AG10803 (cell line): Measurements from ENCODE around the gene VEZT.

Source experiments
- DNase-seq: peaks from one replicate; pipeline ENCODE4 v3.0.0; 2010; ENCODE audit warnings: low read depth
- H3K4me3 ChIP-seq: 2 replicates; pipeline ENCODE4 v1.5.1; 2011; ENCODE audit warnings: mild to moderate bottlenecking, low read length, control low read depth
- TF ChIP-seq, protein P1 (sequence below): conservative IDR thresholded peaks from 2 replicates; pipeline ENCODE4 v1.5.1; 2011; ENCODE audit warnings: mild to moderate bottlenecking, low read length, control low read depth, inconsistent platforms

VEZT gene

DNA sequence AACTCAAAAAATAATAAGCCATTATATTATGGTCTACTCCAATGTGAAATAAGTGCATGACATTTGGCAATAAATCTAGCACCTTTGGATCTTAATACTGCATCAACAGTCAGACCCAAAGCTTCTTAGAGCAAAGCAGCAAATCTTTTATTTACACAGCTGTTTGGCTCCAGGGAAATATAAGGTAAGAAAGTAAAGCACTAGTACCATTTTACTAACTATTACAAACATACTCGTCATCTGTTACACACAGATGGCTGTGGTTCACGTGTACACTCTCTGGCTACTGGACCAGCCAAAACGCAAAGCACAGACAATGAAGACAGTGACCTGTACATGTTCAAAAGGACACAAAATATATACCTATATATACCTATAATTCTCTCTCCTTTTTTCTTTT is 3.1 kb upstream of the VEZT start:
- TF ChIP-seq, protein P1, sequence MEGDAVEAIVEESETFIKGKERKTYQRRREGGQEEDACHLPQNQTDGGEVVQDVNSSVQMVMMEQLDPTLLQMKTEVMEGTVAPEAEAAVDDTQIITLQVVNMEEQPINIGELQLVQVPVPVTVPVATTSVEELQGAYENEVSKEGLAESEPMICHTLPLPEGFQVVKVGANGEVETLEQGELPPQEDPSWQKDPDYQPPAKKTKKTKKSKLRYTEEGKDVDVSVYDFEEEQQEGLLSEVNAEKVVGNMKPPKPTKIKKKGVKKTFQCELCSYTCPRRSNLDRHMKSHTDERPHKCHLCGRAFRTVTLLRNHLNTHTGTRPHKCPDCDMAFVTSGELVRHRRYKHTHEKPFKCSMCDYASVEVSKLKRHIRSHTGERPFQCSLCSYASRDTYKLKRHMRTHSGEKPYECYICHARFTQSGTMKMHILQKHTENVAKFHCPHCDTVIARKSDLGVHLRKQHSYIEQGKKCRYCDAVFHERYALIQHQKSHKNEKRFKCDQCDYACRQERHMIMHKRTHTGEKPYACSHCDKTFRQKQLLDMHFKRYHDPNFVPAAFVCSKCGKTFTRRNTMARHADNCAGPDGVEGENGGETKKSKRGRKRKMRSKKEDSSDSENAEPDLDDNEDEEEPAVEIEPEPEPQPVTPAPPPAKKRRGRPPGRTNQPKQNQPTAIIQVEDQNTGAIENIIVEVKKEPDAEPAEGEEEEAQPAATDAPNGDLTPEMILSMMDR, result no peak
- no peak for DNase-seq
- H3K4me3 ChIP-seq, result no peak overlapping the region

GRCh38 chr12:95215949-95216348 is 1.7 kb upstream of the VEZT start:
- TF ChIP-seq, protein P1, result no peak
- peak; percentile 24 for DNase-seq
- peak overlapping the region; percentile 78 for H3K4me3 ChIP-seq

- H3K4me3 ChIP-seq, result peak overlapping the region; percentile 78
- DNase-seq, result no peak
Observed at GRCh38 chr12:95216711-95217376, 763 bp upstream of the VEZT start.

DNA sequence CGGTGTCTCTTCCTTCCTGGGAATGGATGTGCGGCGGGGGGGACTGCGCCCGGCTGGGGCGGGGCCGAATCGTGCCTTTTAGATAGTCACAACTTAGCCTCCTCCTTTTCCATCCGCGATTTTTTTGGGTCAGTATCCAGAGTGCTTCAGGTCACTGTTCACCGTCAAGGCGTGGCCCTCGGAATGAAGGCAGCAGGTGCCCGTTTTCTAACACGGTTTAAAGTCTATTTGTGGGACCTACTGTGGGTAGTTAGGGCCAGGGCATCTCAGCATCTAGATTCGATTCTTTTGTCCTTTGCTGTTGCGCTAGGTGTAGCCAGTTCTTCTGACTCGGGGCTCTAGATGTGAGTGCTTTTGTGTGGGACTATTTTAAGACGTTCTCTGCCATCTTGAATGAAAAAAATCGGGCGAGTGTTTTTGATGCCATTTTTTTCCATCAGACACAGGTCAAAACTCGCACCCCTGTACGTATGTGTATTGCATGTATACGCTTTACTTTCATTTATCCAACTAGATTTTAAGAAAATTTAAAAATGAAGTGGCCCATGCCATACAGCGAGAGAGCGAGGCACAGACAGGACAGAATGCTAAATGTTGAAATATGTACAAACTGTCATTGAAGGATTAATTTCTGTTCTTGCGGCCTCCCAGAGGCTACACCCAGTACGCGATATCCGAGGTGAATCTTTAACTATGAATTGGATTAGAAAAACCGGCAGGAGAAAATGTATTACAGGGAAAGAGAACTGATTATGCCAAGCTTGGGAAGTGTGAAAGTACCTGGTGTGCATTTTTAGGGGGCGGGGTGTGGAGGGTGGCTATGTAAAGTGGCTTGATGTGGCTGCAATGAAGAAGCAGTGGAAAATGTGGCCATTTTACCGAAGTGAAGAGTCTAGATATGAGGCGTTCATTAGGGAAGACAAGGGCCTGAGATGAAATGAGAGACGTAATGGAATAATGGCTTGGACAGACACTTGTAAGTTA is 835 bp downstream of the VEZT start:
- peak; percentile 72 for DNase-seq
- TF ChIP-seq, protein P1, result no peak

More at GRCh38 chr12:95216711-95217376, 763 bp upstream of the VEZT start:
- TF ChIP-seq, protein P1, result no peak

GRCh38 chr12:95220190-95220589 is 2.6 kb downstream of the VEZT start:
- no peak for DNase-seq
- no peak overlapping the region for H3K4me3 ChIP-seq
- TF ChIP-seq, protein P1, result no peak

More for the DNA sequence above, 835 bp downstream of the VEZT start:
- H3K4me3 ChIP-seq, result peak overlapping the region; percentile 93

DNA sequence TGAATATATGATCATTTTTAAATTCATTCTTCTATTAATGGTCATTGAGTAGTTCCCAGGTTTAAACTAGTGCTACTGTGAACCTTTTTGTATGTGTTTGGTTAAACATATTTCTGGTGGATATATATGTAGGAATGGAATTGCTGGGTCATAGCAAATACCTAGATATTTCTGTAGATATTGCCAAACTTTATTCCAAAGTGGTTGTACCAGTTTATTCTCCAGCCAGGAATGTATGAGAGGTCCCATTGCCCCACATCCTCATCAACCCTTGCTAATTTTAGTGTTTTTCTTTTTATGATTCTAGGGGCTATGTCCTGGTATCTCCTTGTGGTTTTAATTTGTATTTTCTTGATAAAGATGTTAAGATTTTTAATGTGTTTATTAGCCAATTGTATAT is 3.1 kb downstream of the VEZT start:
- H3K4me3 ChIP-seq, result no peak overlapping the region
- no peak for DNase-seq
- TF ChIP-seq, protein P1, result no peak
